ENCODE measurements around the gene FOXP1.

Gene FOXP1

GRCh38 chr3:71484047-71484446 lies 99.5 kb downstream of the FOXP1 start:
- ChIA-PET CTCF (no interaction called here), POLR2A (no interaction called here)
- no peak for DNase-seq (ENCODE audit: extremely low spot score)
- no peak for TF ChIP-seq CTCF (IDR thresholded peaks at IDR 0.05; ENCODE audit: control extremely low read depth, extremely low read depth, low read depth, missing control alignments)

GRCh38 chr3:71482771-71483170 lies 100.8 kb downstream of the FOXP1 start:
- ChIA-PET CTCF (no interaction called here), POLR2A (no interaction called here)
- TF ChIP-seq CTCF (IDR thresholded peaks at IDR 0.05; ENCODE audit: control extremely low read depth, extremely low read depth, low read depth, missing control alignments), result no peak
- DNase-seq (ENCODE audit: extremely low spot score), result no peak

DNA sequence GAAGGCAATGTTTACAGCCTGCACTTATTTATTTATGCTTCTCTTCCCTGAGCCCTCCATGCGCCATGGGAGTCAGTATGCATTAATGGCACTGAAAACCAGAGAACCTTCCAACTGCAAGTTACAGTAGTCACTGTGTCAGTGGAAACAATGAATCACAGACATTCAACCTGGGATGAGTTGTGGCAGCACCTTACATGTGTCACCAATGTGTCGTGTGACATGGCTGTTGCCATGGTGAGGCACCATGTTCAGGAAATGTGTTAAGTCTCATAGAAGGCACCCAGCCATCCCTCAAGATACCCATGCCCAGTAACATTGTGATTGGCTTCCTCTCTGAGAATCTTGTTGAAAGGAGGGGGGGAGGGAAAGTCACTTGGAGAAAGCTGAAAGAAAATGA lies 105.0 kb downstream of the FOXP1 start:
- no peak for TF ChIP-seq CTCF (IDR thresholded peaks at IDR 0.05; ENCODE audit: control extremely low read depth, extremely low read depth, low read depth, missing control alignments)
- DNase-seq (ENCODE audit: extremely low spot score), result no peak
- ChIA-PET CTCF (interaction anchor here (1.6 kb wide), 1 partner anchor 13 kb away, joined by 6 read pairs; no protein-coding TSS in a partner anchor), POLR2A (no interaction called here)

DNA sequence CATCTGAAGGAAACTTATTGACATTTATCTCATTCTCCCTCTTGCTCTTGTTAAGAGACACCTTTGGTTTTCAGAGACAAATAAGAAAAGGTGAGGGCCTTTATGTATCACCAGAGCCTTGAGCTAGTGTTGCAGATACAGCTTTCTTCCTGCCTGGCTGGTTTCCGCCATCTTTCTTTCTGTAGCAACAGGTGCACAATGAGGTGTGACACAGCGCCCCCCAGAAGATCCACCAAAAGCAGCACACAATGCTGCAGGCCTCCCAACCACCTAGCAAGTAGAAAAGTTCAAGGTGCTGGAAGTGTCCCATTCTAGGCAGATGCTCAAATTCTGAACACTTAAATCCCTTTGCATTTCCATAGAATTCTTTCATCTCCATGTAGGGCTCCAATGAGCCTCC lies 106.6 kb downstream of the FOXP1 start:
- ChIA-PET POLR2A (no interaction called here), CTCF (interaction anchor here (1.1 kb wide), 1 partner anchor 19 kb away, joined by 3 read pairs; no protein-coding TSS in a partner anchor)
- no peak for TF ChIP-seq CTCF (IDR thresholded peaks at IDR 0.05; ENCODE audit: control extremely low read depth, extremely low read depth, low read depth, missing control alignments)
- no peak for DNase-seq (ENCODE audit: extremely low spot score)

- ChIA-PET POLR2A (no interaction called here), CTCF (interaction anchor here (0.9 kb wide), 1 partner anchor 9 kb away, joined by 3 read pairs; no protein-coding TSS in a partner anchor)
Observed at GRCh38 chr3:71469138-71469435, 114.4 kb downstream of the FOXP1 start.

GRCh38 chr3:71468311-71469137 lies 115.0 kb downstream of the FOXP1 start:
- TF ChIP-seq CTCF (IDR thresholded peaks at IDR 0.05; ENCODE audit: control extremely low read depth, extremely low read depth, low read depth, missing control alignments), result no peak
- ChIA-PET CTCF (interaction anchor here (0.9 kb wide), 1 partner anchor 8 kb away, joined by 3 read pairs; no protein-coding TSS in a partner anchor), POLR2A (no interaction called here)
- no peak for DNase-seq (ENCODE audit: extremely low spot score)

More at GRCh38 chr3:71469138-71469435, 114.4 kb downstream of the FOXP1 start:
- TF ChIP-seq CTCF (IDR thresholded peaks at IDR 0.05; ENCODE audit: control extremely low read depth, extremely low read depth, low read depth, missing control alignments), result no peak
- DNase-seq (ENCODE audit: extremely low spot score), result no peak

Data from GM10248 (cell line).